Activated T-helper 1 cell treated with anti-CD3 and anti-CD28 coated beads, Interleukin-2, amount 50 U/mL, for 16 hours (primary cell): ENCODE measurements around the gene WNT8B.

Experiments
- DNase-seq, 2 donors: peaks; one replicate each; pipeline ENCODE4 v3.0.0-alpha.2; 2020; ENCODE audit warnings: low read depth in 1 of 2, low spot score in 1 of 2

WNT8B gene

DNA sequence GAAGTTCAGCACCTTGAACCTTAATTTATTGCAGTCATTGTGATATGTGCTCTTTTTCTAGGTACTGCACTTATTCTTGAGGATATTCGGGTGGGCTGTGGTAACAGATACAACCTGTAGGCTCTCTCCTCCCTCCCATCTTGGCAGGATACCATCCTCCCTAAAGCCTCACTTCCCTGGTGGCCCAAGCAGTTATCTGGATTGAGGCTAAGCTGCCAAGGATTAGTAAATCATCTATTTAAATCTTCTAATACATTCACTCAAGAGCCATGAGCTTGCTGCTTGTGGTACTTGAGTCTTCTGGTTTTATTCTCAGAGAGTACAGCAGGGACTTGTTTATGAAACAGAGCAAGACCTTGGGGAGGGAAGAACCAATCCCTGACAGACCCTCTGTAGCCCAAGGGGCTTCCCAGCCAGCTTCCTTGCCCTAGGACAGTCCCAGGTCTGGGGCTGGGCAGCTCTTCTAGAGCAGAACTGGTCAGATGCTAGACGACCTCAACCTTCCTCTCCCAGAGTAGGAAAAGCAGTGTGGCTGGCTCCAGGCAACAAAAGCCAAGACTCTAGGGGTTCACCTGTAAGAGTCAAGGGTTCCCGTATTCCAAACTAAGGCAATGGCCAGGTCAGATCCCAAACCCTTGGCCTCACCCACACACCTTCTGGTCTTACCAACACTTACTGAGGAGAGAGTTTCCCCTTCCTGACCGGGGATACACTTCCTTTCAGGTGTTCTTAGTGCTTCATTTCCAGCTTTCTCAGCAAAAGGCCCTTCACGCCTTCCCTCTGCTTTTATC, 21.3 kb downstream of the WNT8B start:
- no peak for DNase-seq

DNA sequence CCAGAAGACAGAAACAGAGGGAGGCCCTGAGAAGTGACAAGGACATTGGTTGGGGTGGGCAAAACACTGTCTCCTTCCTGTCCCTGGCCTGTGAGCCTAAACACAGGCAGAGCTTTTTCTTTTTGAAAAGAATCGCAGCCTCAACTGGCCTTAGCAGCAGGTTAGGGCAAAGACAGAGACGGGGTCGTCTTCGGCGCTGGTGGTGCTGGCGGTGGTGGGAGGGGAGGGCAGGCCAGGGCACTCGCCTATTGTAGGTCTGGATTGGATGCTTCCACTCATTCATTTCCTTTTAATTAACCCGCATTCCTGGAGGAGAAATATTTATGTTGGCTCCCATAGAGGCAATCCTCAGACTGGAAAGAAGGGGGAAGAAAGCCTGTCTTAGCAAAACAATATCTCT, 22.6 kb downstream of the WNT8B start:
- DNase-seq, result no peak

DNA sequence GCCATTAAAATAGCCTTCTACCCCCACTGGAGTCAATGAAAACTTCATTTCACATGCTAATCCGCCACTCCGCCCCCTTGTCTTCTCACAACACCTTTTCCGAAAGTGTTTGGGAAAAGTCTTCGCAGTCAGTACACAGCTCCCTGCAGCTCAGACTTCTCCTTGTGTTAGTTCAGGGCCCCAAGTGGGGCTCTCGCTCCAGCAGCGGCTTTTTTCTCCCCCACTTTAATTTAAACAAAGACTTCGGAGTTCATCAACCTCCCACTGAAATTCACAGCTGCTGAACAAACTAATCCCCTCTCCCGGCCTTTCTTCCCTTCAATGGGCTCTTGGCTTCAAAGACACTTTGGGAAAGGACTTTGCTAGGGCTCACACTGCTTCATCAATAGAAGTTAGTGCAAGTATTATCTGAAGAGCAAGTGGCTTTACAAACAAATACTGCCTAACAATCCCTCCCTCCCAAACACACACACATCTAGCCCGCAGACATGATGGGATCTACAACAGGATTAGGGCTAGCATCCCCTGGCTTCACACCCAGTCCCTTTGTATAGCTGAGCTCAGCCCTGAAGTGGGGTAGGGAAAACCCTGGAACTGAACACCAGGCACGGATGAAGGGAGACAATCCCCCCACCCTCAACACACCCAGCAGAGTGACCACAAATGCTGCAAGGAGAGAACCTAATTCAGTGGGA, 23.1 kb downstream of the WNT8B start:
- no peak for DNase-seq

DNA sequence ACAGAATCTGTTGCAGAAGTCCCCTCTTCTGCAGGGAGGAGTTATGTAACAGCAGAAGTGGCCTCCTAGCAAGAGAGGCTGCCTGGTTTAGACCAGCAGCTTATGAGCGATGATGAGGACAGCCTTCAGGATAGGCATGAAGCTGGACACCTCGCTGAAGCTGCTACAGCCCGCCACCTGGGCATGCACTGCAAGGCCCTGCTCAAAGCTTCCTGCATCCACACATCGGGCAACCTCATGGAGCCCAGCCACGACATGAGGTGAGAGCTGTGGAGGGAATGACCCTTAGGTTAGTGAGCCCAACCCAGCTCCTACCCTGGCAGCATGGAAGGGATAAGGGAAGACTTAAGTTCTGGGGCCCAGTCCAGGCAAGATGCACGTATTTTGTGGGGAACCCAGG, 24.7 kb downstream of the WNT8B start:
- DNase-seq, result no peak

DNA sequence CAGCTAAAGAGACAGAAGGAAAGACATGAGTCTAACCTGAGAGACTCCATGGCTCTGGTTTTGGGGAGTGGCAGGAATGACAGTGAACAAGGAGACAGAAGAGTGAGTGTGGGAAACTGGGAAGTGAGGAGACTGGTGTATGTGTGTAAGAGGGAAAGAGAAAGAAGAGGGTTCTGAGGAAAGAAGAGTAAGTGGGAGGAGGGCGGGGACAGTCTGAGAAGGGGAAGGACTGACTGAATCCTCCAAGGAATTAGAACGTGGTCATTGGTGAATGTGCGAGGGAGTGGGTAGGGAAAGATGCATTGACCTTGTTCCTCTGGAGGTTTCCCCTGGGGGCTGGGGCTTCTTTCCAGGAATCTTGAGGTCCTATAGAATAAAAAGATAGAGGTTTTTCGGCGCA, 26.6 kb downstream of the WNT8B start:
- no peak for DNase-seq

DNA sequence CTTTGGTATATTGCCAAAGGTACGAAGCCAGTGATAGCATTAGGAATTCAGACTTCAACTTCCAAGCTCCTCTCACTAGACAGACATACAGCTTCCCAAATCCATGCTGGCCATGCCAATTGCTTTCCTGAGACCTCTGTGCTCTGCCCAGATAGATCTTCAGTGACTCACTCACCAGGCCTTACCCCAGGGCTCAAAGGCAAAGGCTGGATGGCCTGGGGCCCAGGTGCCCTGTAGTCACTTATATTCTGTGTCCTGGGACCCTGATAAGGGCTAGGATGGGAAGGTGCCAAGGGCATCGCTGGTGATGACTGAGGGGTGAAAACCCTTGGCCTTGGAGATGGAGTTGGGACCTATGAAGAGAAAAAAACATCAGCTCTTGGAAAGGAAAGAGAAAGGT, 27.7 kb downstream of the WNT8B start:
- DNase-seq, result no peak

DNA sequence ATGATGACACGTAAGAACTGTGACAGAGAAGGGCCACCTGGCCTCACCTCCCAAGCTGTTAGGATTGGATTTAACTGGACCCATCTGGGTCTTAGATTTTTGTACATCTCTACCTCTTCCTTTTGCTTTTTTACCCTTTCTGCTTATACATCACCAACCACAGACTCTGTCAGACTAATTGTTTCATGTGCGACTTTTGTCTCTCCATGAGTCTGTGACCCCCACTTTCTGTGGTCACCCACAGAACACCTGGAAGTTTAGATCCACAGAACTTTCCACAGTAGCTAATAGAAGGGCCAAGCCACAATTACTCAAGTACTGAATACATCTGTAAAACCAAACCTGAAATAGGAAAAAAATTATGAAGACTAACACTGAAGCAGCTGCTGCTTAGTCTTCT, 33.8 kb downstream of the WNT8B start:
- no peak for DNase-seq

DNA sequence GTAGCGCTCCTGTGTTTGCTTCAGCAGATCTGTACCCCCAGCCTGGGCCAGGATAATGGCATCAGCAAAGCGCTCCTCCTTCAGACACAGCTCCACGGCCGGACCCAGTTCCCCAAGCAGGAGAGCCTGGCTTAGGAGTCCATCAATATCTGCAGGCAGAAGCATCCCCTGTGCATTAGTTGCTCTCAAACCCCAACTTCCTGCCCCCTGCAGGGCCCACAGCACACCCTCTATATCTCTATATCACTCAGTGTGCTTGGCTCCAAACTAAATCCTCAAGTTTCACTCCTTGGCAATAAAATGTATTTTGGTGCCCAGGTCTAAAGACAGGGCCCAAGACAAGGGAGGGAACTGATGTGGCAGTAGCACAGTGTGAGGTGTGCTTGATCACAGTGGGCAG, 35.2 kb downstream of the WNT8B start:
- no peak for DNase-seq

DNA sequence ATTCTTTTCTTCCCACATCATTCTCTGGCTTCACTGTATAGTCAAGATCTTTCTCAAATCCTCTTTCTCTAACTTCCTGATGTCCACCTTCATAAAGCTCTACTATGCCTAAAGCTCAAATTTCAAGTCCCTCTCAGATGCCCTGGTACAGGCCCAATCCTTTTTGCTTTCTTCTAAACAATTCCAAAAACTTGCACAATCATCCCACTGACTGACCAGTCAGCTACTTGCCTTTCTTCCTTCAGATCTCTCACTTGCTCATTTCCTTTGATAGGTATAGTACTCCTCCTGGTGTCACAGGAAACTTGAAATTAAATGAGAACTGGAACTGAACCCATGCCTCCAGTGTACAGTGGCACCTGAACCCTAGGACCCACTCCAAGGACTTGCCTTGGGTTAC, 38.6 kb downstream of the WNT8B start:
- no peak for DNase-seq

DNA sequence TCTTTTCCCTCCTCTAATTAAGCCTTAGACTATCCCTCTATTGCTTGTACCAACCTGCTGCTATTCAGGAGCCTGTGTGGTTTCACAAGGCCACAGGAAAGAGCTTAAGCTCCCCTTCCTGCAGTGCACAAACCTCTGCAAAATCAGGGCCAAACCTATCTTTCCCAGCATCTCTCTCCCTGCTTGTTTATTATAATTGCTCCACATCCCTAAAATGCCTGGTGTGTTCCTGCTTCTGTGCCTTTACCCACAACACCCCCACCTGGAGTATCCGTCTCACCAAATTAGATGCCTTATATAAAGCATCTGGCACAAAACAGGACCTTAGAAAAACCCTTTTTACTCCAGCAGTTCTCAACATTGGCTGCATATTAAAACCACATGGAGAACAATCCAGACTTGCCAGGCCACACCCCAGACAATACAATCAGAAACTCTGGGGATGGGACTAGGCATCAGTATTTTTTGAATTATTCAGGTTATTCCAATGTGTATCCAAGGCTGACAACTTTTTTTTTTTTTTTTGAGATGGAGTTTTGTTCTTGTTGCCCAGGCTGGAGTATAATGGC, 40.2 kb downstream of the WNT8B start:
- no peak for DNase-seq

DNA sequence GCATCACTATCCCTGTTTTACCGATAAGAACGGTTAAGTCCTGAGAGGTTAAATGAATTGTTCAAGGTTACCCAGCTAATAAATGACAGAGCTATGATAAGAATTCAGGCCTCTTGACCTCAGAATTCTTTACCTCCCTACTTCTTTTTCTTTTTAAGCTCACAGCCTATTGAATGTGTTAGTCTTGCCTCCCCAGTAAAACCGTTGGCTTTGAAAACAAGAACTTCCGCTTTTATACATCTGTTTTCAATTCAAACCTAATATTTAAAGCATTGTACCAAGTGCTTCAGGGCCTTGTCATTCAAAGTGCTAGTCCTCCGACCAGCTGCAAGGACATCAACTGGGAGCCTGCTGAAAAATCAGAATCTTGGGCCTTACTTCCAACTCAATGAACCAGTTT, 41.3 kb downstream of the WNT8B start:
- no peak for DNase-seq

DNA sequence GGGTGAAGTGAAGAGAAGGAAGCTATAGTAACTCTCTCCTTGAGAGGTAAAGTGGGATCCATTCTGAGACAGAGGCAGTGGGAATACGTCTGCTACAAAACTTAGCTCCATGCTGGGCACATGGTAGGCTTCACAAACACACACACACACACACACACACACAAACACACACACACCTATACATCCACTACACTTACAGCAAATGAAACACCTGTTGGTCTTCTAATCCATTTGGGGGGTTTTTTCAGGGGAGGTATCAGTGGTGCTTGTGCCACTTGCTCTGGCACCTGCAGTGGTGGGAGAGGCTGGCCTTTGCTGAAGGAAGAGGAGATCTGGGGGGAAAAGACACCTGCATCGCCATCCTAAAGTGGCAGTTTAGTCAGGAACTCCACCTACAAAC, 42.4 kb downstream of the WNT8B start:
- no peak for DNase-seq

DNA sequence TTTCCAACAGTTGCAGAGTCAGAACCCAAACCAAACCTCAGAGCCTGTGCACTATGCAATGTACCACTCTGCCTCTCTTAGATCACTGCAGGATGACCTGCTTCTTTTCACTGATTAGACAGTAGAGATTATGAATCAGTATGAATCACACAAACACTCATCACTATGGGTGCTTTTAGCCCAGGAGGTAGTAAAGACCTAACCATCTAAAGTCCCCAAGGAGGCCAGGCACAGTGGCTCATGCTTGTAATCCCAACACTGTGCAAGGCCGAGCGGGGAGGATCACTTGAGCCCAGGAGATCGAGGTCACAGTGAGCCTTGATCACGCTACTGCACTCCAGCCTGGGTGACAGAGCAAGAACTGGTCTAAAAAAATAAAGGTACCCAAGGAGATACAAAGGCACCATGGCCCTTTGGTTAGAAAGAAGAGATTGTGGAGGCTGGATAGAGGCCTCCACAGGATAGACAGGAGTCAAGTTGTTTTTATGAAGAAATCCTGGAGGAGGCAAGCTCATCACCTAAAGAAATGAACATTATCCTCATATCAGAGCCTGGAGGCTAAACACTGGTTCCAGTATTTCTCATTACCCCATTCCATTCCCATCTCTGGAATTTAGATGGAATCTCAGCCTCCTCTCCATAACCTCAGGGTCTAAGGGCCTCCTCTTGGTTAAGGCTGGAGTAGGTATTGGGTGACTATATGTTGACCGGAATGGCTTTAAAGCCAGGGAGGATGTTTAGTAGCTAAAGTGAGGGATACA, 44.0 kb downstream of the WNT8B start:
- no peak for DNase-seq

DNA sequence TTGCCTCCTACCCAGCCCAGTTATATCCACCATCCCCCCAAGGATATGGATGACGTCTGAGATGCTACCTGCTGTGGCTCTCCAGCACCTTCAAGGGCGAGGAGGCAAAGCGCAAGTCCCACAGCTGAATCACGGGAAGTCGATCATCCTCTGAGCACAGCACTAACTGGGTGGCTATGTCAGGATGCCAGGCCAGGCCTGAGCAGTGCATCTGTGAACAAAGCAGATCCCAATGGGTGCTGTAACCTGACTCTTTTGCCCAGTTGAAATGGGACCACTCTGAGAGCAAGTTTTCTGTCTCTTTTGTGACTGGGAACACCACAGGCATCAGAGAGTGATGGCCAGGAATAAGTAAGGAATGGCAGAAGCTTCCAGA, 44.5 kb downstream of the WNT8B start:
- DNase-seq, result no peak

DNA sequence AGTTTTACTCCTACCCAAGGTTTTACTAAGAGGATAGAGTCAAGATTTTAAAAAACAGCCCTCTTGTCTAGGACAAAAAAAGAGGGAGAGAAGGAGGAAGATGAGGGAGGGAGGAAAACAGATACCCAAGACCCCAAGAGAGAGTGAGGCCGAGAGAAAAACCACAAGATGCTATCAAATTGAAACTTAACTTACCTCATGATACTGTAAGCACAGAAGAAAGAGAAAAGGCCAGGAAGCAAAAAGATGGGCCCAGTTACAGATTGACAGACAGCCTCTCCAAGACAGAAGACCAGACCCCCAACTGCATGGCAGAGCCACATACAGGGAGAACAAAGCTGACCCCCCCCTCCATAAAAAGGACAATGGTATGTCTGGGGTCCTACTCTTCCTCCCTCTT, 45.5 kb downstream of the WNT8B start:
- no peak for DNase-seq

DNA sequence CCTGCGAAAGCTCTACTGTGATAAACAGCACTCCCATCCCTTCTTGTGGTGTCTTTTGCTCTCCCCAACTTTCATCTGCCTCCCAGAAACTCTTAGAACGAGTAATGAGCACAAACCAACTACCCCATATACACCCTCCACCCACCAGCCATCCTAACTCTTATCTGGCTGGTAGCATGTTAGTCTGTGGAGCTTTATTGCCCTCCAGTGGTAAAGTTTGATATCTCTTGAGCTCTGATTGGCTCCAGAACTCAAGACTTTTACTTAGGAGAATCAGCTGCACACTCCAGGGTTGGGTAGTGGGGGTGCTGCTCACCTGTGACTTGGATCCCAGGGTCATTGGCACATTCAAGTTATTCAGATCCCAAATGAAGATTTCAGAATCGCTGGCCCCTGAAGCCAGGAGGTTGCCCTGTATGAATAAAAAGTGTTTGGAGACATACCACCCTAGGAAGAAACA, 45.9 kb downstream of the WNT8B start:
- DNase-seq, result no peak

DNA sequence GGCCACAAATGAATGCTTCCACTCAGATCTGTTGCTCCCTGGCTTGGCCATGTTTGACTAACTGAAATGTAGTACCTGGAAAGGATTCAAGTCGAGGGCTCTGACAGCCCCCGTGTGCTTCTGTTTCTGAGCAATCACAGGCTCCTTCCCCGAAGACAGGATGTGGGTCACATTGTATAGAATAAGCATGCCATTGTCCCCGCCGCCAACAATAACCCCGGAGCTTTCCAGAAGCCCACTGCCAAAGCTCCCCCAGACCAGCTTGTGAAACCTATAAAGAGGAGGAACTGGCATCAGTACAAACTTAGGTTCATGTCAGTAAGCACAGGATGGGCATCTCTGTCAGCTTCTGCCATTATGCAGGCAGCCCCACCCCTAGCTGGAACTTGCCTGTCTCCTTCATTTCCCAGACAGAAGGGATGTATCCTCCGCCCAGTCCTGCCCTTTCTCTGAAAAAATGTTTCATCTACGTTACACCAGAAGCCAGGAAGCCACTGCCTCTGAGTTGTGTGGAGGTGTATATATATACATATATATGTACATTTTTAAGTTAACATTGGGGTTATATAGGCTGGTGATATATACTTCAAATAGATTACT, 46.5 kb downstream of the WNT8B start:
- DNase-seq, result peak in 1 of 2 donors; percentile 15

DNA sequence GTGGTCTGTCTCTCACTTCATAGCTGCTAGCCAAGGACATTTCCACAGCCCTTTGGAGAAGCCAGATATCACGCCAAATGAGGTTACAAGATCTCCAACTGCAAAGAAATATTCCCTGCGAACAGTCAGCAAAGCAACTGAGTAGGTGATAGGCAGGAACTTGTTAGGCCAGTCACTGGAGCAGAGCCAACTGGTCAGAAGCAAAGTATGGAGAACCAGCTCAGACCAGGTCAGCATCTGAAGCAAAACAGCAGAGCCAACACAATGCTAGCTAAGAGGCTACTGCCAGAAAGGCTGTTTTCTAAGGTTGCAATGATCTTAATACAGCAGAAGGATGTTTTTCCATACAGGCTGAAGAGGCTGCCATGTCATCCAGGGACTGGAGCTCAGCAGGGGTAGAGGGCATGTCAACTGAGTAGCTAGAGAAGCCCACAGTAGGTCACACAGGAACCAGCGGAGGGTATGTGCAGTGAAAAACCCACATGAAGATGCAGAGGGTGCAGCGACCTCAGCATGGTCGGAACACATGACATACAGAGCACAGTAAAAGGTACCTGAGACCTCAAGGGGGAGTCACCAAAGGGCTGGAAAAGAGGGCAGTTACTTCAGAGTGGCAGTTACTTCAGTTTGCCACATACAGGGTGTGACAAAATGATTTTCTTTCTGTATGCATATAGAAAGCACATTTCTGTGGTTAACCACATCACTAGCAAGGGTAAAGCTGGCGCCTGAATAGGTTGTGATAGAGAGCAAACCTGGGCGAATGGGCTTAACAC, 47.9 kb downstream of the WNT8B start:
- peak; percentile 26 to 31 for DNase-seq

DNA sequence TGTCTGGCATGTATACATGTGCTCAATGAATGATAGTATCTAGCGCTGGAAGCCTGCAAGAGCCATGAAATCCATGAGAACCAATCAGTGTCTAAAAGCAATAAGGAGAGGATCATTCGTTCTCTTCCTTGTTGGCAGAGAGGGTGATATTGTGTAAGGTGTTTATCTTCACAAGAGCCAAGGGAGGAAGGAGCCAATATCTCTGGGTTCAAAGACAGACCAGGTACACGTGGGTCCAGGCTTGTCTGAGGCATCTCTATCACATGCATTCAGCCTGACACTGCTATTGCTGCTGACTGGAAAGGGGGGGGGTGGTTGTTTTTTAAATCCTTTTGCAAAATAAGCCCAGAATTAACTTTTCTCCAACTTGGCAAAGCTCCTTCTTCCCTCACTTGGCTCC, 52.8 kb downstream of the WNT8B start:
- no peak for DNase-seq

DNA sequence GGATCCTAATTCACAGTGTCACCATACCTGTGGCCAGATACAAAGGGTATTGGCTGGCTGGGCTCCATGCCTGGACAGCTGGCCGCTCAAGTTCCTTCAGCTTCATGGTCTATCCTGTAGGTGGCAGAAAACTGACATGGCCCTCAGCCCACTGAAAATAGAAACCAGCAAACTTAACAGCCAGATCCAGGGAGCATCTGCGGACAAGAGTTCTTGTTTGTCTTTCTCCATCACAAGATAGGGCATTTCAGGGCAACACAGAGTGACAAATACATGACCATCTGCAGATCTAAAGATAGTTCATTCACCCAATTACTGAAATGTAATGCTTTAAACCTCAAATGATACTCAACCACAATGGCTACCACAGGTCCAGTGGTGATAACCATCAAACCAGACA, 54.0 kb downstream of the WNT8B start:
- no peak for DNase-seq
